ENCODE results near the gene SPATA1. TPM values are rescaled to one million over a fixed set of nuclear protein-coding genes. Genes with fewer than 3 reads are reported as not detected.
A peak's percentile ranks its signal among the peaks of the same experiment; 100 is the strongest.
"Not testable (repeated sequence)": the region's sequence is repeated elsewhere in the genome, so short reads cannot be mapped to it uniquely, and the experiment has no call there.

Gene SPATA1
- total RNA-seq, 1 donor from 2014 or later, result 0.81 TPM

- intact Hi-C loops (cut with DNase I), result loop anchor here (5.0 kb wide), 1 partner anchor 68 kb away; the partner anchor contains the start of genes GNG5 and SPATA1
- DNase-seq (no peak), ATAC-seq (ENCODE audit: poor library complexity) (no peak)
Observed at GRCh38 chr1:84574936-84575335, 68.8 kb downstream of the SPATA1 start.

GRCh38 chr1:84581648-84582047 is 75.5 kb downstream of the SPATA1 start:
- DNase-seq (no peak), ATAC-seq (ENCODE audit: poor library complexity) (no peak)
- intact Hi-C loops (cut with DNase I), result no loop called here

GRCh38 chr1:84582802-84583587 is 76.8 kb downstream of the SPATA1 start:
- DNase-seq, result no peak
- no peak for ATAC-seq (ENCODE audit: poor library complexity)
- intact Hi-C loops (cut with DNase I), result no loop called here

- ATAC-seq (ENCODE audit: poor library complexity), result peak; percentile 18
Observed at GRCh38 chr1:84583648-84584047, 77.5 kb downstream of the SPATA1 start.

GRCh38 chr1:84584126-84584525 is 77.9 kb downstream of the SPATA1 start:
- DNase-seq (no peak), ATAC-seq (ENCODE audit: poor library complexity) (no peak)
- intact Hi-C loops (cut with DNase I), result no loop called here

More at GRCh38 chr1:84583648-84584047, 77.5 kb downstream of the SPATA1 start:
- no peak for DNase-seq
- intact Hi-C loops (cut with DNase I), result no loop called here

- ATAC-seq (ENCODE audit: poor library complexity), result no peak
- DNase-seq, result no peak
- intact Hi-C loops (cut with DNase I), result no loop called here
Observed at GRCh38 chr1:84585803-84586202, 79.6 kb downstream of the SPATA1 start.

- intact Hi-C loops (cut with DNase I), result no loop called here
- no peak for DNase-seq
- no peak for ATAC-seq (ENCODE audit: poor library complexity)
Observed at GRCh38 chr1:84587099-84587498, 80.9 kb downstream of the SPATA1 start.

GRCh38 chr1:84594959-84595358 is 88.8 kb downstream of the SPATA1 start:
- intact Hi-C loops (cut with DNase I); ATAC-seq (ENCODE audit: poor library complexity); DNase-seq: not testable (repeated sequence)

GRCh38 chr1:84597011-84597410 is 90.8 kb downstream of the SPATA1 start:
- no peak for ATAC-seq (ENCODE audit: poor library complexity)
- intact Hi-C loops (cut with DNase I), result no loop called here

GRCh38 chr1:84598418-84598817 is 92.2 kb downstream of the SPATA1 start:
- intact Hi-C loops (cut with DNase I), result no loop called here
- DNase-seq, result no peak
- ATAC-seq (ENCODE audit: poor library complexity), result no peak

More at GRCh38 chr1:84597011-84597410, 90.8 kb downstream of the SPATA1 start:
- DNase-seq, result no peak

- intact Hi-C loops (cut with DNase I), result no loop called here
- no peak for DNase-seq
- ATAC-seq (ENCODE audit: poor library complexity), result no peak
Observed at GRCh38 chr1:84598846-84599741, 92.9 kb downstream of the SPATA1 start.

- DNase-seq, result no peak
- intact Hi-C loops (cut with DNase I), result no loop called here
- no peak for ATAC-seq (ENCODE audit: poor library complexity)
Observed at GRCh38 chr1:84600796-84601195, 94.6 kb downstream of the SPATA1 start.

GRCh38 chr1:84603223-84603622 is 97.0 kb downstream of the SPATA1 start:
- intact Hi-C loops (cut with DNase I), result no loop called here
- no peak for DNase-seq
- peak; percentile 45 for ATAC-seq (ENCODE audit: poor library complexity)

- peak; percentile 42 for DNase-seq
- ATAC-seq (ENCODE audit: poor library complexity), result peak; percentile 86
- intact Hi-C loops (cut with DNase I), result no loop called here
Observed at GRCh38 chr1:84603941-84604830, 98.0 kb downstream of the SPATA1 start.

GRCh38 chr1:84605157-84605556 is 99.0 kb downstream of the SPATA1 start:
- DNase-seq (no peak), ATAC-seq (ENCODE audit: poor library complexity) (no peak)
- intact Hi-C loops (cut with DNase I), result loop anchor here (5.0 kb wide), 1 partner anchor 168 kb away; no protein-coding TSS in a partner anchor

- ATAC-seq (ENCODE audit: poor library complexity) (no peak), DNase-seq (no peak)
- intact Hi-C loops (cut with DNase I), result loop anchor here (5.0 kb wide), 1 partner anchor 170 kb away; no protein-coding TSS in a partner anchor
Observed at GRCh38 chr1:84606977-84607376, 100.8 kb downstream of the SPATA1 start.

GRCh38 chr1:84611091-84611490 is 104.9 kb downstream of the SPATA1 start:
- DNase-seq, result no peak
- no peak for ATAC-seq (ENCODE audit: poor library complexity)
- intact Hi-C loops (cut with DNase I), result no loop called here

- no peak for ATAC-seq (ENCODE audit: poor library complexity)
- DNase-seq, result no peak
- intact Hi-C loops (cut with DNase I), result no loop called here
Observed at GRCh38 chr1:84611796-84612195, 105.6 kb downstream of the SPATA1 start.

- DNase-seq (no peak), ATAC-seq (ENCODE audit: poor library complexity) (no peak)
- intact Hi-C loops (cut with DNase I), result no loop called here
Observed at GRCh38 chr1:84613026-84613425, 106.8 kb downstream of the SPATA1 start.
